ENCODE results near the gene SMCR8. TPM values are rescaled to one million over a fixed set of nuclear protein-coding genes. Genes with fewer than 3 reads are reported as not detected.
"Not testable (repeated sequence)": the region's sequence is repeated elsewhere in the genome, so short reads cannot be mapped to it uniquely, and the experiment has no call there.

SMCR8 gene
- total RNA-seq, 1 experiment from 2014 or later = 11.9 TPM

DNA sequence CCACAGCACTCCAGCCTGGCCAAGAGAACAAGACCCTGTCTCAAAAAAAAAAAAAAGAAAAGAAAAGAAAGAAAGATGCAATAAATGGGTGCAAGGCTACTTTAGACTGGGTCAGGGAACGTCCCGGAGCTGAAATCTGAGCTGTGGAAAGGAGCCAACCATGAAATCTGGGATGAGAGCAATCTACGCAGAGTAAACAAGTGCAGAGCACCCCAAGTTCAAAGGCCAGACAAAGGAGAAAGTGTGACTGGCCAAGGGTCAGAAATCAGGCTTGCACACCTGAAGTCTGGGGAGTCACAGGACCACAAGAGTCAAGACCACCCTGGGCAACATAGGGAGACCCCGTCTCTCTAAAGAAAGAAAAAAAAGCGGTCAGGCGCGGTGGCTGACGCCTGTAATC is 45.4 kb downstream of the SMCR8 start:
- DNase-seq (ENCODE audit: low spot score) = no peak

DNA sequence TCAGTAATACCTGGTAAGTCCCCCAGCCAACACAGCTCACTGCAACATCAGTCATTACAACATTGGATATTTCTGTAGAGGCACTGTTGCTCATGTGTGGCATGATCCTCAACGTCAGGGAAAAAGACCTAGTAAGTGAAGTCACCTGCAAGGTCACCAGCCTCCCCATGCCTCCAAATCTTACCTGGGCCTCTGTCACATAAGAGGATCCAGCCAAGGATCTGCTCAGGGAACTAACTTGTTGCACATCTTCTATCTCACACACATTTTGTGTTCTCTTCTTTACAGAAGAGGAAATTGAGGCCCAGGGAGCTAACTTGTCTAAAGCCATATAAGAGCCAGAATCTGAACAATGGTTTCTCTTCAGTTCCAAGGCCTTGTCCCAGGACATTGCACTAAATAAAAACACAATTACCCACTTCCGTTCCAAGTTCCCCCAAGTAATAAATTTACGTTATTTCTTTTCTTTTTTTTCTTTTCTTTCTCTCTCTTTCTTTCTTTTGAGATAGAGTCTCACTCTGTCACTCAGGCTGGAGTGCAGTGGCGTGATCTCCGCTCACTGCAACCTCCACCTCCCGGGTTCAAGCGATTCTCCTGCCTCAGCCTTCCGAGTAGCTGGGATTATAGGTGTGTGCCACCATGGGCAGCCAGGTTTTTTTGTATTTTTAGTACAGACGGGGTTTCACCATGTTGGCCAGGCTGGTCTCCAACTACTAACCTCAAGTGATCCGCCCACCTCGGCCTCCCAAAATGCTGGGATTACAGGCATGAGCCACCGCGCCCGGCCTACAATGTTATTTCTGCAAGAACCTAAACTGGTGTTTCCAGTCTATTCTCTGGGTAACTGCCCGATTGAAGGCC is 47.0 kb downstream of the SMCR8 start:
- DNase-seq (ENCODE audit: low spot score) = no peak

DNA sequence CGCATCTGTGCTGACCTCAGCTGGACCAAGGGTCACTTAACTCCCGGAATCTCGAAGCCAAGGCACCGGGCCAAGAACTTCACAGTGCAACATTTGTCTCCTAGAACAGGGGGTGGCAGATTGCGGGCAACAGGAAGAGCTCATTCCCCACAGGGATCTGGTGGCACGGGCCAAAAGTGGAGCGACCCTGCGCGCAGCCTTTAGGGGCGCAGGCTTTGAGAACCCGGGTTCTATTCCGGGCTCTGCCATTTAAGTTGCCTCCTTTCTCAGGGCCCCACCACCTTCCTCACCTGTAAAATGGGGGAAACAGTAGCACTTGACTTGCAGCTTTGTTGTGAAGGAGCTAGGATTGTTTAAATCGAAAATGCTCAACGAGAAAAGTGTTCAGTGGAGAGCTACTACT is 47.6 kb downstream of the SMCR8 start:
- DNase-seq (ENCODE audit: low spot score) = peak; percentile 31

- DNase-seq (ENCODE audit: low spot score) = peak; percentile 85
Measured at GRCh38 chr17:18363101-18364049, 48.3 kb downstream of the SMCR8 start, which contains the start of gene SHMT1. Gene SHMT1, minus strand, starts transcription at chr17:18363550. Its CDS starts 7,569 bp downstream, at chr17:18355981.

DNA sequence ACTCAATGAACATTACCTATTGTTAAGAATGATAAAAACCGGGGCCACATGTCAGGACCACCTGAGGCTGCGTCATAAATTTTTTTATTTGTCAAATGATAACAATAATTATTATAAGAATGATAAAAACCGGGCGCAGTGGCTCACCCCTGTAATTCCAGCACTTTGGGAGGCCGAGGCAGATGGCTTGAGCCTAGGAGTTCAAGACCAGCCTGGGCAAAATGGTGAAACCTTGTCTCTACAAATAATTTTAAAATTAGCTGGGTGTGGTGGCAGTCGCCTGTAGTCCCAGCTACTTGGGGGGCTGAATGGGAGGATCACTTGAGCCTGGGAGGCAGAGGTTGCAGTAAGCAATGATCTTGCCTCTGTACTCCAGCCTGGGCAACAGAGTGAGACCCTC is 49.1 kb downstream of the SMCR8 start:
- DNase-seq (ENCODE audit: low spot score) = no peak

GRCh38 chr17:18368946-18369345 is 53.9 kb downstream of the SMCR8 start:
- no peak for DNase-seq (ENCODE audit: low spot score)

DNA sequence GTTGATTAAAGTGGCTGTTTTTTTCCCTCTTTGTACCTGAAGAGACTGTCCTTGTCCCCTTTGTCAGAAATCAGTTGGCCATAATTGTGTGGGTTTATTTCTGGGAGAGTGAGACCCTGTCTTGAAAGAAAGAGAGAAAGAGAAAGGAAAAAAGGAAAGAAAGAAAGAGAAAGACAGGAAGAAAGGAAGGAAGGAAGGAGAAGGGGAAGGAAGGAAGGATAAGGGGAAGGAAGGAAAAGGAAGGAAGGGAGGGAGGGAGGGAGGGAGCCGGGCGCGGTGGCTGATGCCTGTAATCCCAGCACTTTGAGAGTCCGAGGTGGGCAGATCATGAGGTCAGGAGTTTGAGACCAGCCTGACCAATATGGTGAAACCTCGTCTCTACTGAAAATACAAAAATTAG is 55.7 kb downstream of the SMCR8 start:
- DNase-seq (ENCODE audit: low spot score) = no peak

DNA sequence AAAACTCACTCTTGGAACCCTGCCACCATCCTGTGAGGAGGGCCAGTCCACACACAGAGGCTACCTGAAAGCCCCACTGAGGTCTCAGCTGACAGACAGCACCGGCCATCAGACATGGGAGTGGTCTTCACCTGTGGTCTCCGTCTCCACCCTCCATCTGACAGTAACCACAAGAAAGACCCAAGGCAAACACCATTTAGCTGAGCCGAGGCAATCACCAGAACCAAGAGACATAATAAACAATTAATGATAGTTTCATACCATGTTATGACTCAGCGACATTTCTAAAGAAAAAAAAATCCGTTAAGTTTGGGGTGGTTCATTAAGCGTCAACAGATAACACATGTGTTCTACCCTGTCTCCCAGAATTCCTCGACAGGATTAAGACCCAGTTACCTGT is 56.4 kb downstream of the SMCR8 start:
- no peak for DNase-seq (ENCODE audit: low spot score)

DNA sequence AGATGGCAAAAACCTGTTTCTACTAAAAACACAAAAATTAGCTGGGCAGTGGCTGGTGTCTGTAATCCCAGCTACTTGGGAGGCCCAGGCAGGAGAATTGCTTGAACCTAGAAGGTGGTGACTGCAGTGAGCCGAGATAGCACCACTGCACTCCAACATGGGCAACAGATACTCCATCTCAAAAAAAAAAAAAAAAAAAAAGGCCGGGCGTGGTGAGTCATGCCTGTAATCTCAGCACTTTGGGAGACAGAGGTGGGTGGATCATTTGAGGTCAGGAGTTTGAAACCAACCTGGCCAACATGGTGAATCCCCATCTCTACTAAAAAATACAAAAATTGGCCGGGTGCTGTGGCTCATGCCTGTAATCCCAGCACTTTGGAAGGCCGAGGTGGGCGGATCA is 58.1 kb downstream of the SMCR8 start:
- not testable (repeated sequence) for DNase-seq (ENCODE audit: low spot score)

- no peak for DNase-seq (ENCODE audit: low spot score)
Measured at GRCh38 chr17:18374216-18374615, 59.1 kb downstream of the SMCR8 start.

Other genes starting within 250 kb of the SMCR8 start
- gene DRG2, start 227.3 kb upstream of the SMCR8 start, total RNA-seq (2014; rRNA removed; shearing (Covaris generic)) = 55.7 and 59.3 TPM in 2 replicates
- gene MYO15A, start 206.5 kb upstream of the SMCR8 start, total RNA-seq (2014; rRNA removed; shearing (Covaris generic)) = 0.02 and 0.09 TPM in 2 replicates
- gene ALKBH5, start 131.5 kb upstream of the SMCR8 start, total RNA-seq (2014; rRNA removed; shearing (Covaris generic)) = 107 and 116 TPM in 2 replicates
- 41.7 and 47.2 TPM in 2 replicates for gene LLGL1, start 89.7 kb upstream of the SMCR8 start, total RNA-seq (2014; rRNA removed; shearing (Covaris generic))
- gene FLII, start 56.6 kb upstream of the SMCR8 start, total RNA-seq (2014; rRNA removed; shearing (Covaris generic)) = 369 and 474 TPM in 2 replicates
- 19.4 and 27.7 TPM in 2 replicates for gene MIEF2, start 54.6 kb upstream of the SMCR8 start, total RNA-seq (2014; rRNA removed; shearing (Covaris generic))
- 39.2 and 52.7 TPM in 2 replicates for gene TOP3A, start 299 bp upstream of the SMCR8 start, total RNA-seq (2014; rRNA removed; shearing (Covaris generic))
- gene SHMT1, start 48.3 kb downstream of the SMCR8 start, total RNA-seq (2014; rRNA removed; shearing (Covaris generic)) = 34.1 and 39.3 TPM in 2 replicates
- gene EVPLL, start 62.5 kb downstream of the SMCR8 start, total RNA-seq (2014; rRNA removed; shearing (Covaris generic)) = not detected in 2 replicates
- not detected in 2 replicates for gene LGALS9C, start 161.5 kb downstream of the SMCR8 start, total RNA-seq (2014; rRNA removed; shearing (Covaris generic))